ENCODE measurements around the gene RFX5. TPM values are rescaled to one million over a fixed set of nuclear protein-coding genes. Genes with fewer than 3 reads are reported as not detected.
A peak's percentile ranks its signal among the peaks of the same experiment; 100 is the strongest.

Gene RFX5
- total RNA-seq, 1 donor from 2014 or later = 262 TPM

GRCh38 chr1:151311589-151312331 lies 35.3 kb downstream of the RFX5 start:
- ATAC-seq (ENCODE audit: low read depth) (peak; percentile 98), DNase-seq (no peak)
- Mint-ChIP-seq H3K4me1 (peaks cover 21% of the 10 kb centered on the region), H3K27me3 (no peaks in the 10 kb centered on the region), H3K9me3 (no peaks in the 10 kb centered on the region), H3K4me3 (no peak overlapping the region), H3K27ac (peak overlapping the region; percentile 19), H3K36me3 (ENCODE audit: low read depth) (peaks cover 93% of the 10 kb centered on the region)
- ChIA-PET POLR2A (interaction anchor here (1.1 to 2.1 kb wide), 5 partner anchors 16 to 88 kb away, joined by 3 to 11 read pairs (median 4); partner anchors contain the start of genes PI4KB, PSMB4 and PSMD4), CTCF (interaction anchor here (2.8 to 3.1 kb wide), 2 partner anchors 11 to 29 kb away, joined by 14 to 16 read pairs; no protein-coding TSS in a partner anchor)
- intact Hi-C loops (cut with micrococcal nuclease) = no loop called here
- TF ChIP-seq CTCF (IDR thresholded peaks at IDR 0.05) = no peak

- ChIA-PET CTCF (interaction anchor here (1.3 to 3.1 kb wide), 3 partner anchors 10 to 90 kb away, joined by 3 to 16 read pairs (median 14); no protein-coding TSS in a partner anchor), POLR2A (interaction anchor here (1.1 to 2.1 kb wide), 7 partner anchors 10 to 89 kb away, joined by 3 to 11 read pairs (median 4); partner anchors contain the start of genes PI4KB, PSMB4 and PSMD4)
- Mint-ChIP-seq H3K4me1 (peaks cover 21% of the 10 kb centered on the region), H3K27me3 (no peaks in the 10 kb centered on the region), H3K27ac (no peak overlapping the region), H3K4me3 (no peak overlapping the region), H3K9me3 (no peaks in the 10 kb centered on the region), H3K36me3 (ENCODE audit: low read depth) (peaks cover 95% of the 10 kb centered on the region)
- DNase-seq (no peak), ATAC-seq (ENCODE audit: low read depth) (no peak)
- no peak for TF ChIP-seq CTCF (IDR thresholded peaks at IDR 0.05)
- intact Hi-C loops (cut with micrococcal nuclease) = no loop called here
Observed at GRCh38 chr1:151311011-151311410, 36.0 kb downstream of the RFX5 start.

GRCh38 chr1:151309811-151310323 lies 37.2 kb downstream of the RFX5 start:
- Mint-ChIP-seq H3K27ac (no peak overlapping the region), H3K4me3 (no peak overlapping the region), H3K9me3 (no peaks in the 10 kb centered on the region), H3K27me3 (no peaks in the 10 kb centered on the region), H3K36me3 (ENCODE audit: low read depth) (peaks cover 96% of the 10 kb centered on the region), H3K4me1 (peaks cover 21% of the 10 kb centered on the region)
- no peak for TF ChIP-seq CTCF (IDR thresholded peaks at IDR 0.05)
- POLR2A ChIA-PET = interaction anchor here (1.1 to 2.1 kb wide), 4 partner anchors 11 to 38 kb away, joined by 3 to 11 read pairs (median 4); partner anchors contain the start of genes PI4KB and RFX5
- intact Hi-C loops (cut with micrococcal nuclease) = no loop called here
- DNase-seq (no peak), ATAC-seq (ENCODE audit: low read depth) (no peak)
- CTCF ChIA-PET = interaction anchor here (0.7 to 3.1 kb wide), 5 partner anchors 9 to 103 kb away, joined by 3 to 16 read pairs (median 3); no protein-coding TSS in a partner anchor

GRCh38 chr1:151294742-151295462 lies 52.1 kb downstream of the RFX5 start:
- TF ChIP-seq CTCF (IDR thresholded peaks at IDR 0.05) = no peak
- intact Hi-C loops (cut with micrococcal nuclease) = no loop called here
- no peak overlapping the region for H3K4me3 Mint-ChIP-seq
- no peaks in the 10 kb centered on the region for H3K27me3 Mint-ChIP-seq
- H3K36me3 Mint-ChIP-seq (ENCODE audit: low read depth) = peaks cover 89% of the 10 kb centered on the region
- DNase-seq = no peak
- CTCF ChIA-PET = interaction anchor here (0.6 to 0.9 kb wide), 2 partner anchors 22 to 124 kb away, joined by 3 read pairs; no protein-coding TSS in a partner anchor
- H3K4me1 Mint-ChIP-seq = peaks cover 7% of the 10 kb centered on the region
- ATAC-seq (ENCODE audit: low read depth) = no peak
- POLR2A ChIA-PET = interaction anchor here (0.6 to 1.6 kb wide), 3 partner anchors 13 to 40 kb away, joined by 3 to 6 read pairs (median 4); partner anchors contain the start of genes PSMD4 and ZNF687
- H3K27ac Mint-ChIP-seq = no peak overlapping the region
- no peaks in the 10 kb centered on the region for H3K9me3 Mint-ChIP-seq

All from activated B cell treated with CpG ODN at 0.5 μM for 24 hours (primary cell).